Stromal cell of bone marrow (primary cell): ENCODE data around the gene NDUFA11.

Source experiments
- DNase-seq: peaks from one replicate; pipeline ENCODE4 v3.0.0-alpha.2; 2012; ENCODE audit warnings: low read depth

NDUFA11 gene

DNA sequence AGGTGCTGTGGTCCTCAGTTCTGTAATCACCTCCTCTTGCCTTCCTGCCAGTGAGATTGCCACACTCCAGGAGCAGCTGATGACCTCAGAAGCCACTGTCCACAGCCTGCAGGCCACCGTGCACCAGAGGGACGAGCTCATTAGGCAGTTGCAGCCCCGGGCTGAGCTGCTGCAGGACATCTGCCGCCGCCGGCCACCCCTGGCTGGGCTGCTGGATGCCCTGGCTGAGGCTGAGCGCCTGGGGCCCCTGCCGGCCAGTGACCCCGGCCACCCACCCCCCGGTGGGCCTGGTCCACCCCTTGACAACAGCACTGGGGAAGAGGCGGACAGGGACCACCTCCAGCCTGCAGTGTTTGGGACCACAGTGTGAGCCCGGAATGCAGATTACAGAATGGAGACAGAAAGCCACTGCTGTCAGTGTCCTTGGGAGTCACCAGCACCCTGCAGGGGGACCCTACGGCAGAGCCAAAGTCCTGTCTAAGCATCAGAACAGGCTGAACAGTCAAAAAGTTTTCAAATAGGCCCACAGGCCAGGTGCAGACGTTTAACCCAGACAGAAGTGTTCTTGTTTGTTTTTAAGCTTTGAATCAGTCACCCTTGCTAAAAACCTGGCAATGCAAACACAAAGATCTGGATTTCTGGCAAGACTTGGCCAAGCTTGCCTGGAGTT is 5.3 kb upstream of the NDUFA11 start:
- no peak for DNase-seq

DNA sequence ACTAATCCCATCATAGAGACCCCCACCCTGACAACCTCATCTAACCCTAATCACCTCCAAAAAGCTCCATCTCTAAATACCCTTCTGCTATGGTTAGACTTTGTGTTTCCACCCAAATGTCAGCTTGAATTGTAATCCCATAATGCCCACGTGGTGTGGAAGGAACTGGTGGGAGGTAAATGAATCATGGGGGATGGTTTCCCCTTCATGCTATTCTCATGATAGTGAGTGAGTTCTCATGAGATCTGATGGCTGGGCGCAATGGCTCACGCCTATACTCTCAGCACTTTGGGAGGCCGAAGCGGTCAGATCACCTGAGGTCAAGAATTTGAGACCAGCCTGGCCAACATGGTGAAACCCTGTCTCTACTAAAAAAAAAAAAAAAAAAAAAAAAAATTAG is 3.7 kb upstream of the NDUFA11 start:
- no peak for DNase-seq

DNA sequence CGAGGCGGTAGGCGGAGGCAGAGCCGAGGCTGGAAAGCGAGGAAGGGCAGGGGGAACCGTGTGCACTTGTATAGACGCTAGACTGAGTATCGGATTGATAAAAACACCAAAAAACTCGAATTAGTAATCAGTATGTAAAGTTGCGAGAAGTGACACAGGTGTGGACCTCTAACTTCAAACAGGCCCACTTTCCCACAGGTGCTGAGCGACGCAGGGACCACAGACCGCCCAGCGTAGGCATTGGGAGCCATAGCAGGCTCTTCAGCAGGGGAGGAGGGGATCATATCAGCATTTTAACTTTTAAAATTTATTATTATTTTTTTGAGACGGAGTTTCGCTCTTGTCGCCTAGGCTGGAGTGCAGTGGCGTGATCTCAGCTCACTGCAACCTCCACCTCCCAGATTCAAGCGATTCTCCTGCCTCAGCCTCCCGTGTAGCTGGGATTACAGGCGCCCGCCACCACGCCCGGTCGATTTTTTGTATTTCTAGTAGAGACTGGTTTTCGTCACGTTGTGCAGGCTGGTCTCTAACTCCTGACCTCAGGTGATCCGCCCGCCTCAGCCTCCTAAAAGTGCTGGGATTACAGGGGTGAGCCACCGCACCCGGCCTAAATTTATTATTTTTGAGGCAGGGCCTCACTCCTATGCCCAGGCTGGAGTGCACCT is 1.7 kb upstream of the NDUFA11 start:
- DNase-seq: no peak

DNA sequence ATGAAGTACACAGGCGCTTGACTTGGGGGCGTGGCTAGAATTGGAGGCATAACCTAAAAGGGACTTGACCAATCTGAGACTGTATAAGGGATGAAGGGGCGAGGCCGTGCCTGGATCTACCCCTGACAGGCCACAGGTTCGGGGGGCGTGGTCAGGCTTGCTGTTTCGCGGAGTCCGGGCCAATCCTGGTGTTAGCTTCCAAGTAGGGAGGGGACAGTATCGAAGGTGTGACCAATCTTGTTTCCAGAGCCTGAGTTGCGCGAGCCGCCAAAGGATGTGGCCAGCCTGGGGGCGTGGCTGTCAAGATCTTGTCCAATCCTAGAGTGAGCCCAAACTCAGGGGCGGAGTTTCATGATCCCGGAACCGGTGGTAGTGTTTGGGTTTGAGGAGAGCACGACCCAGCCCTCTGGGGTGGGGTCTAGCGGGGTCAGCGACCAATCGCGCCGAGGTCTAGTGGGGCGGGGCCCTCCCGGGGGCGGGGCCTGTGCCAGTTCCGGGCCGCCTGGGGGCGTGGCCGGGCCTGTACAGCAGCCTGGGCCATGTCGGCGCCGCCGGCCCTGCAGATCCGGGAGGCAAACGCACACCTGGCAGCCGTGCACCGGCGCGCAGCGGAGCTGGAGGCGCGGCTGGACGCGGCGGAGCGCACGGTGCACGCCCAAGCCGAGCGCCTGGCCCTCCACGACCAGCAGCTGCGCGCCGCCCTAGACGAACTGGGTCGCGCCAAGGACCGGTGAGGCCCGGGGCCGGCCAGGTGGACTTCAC is 943 bp upstream of the NDUFA11 start, which contains the start of gene VMAC:
TSS of gene VMAC (plus strand) at position 521 of the 762 bp plus-strand sequence. CDS start at position 540, 19 bp downstream.
- DNase-seq: peak; percentile 100

DNA sequence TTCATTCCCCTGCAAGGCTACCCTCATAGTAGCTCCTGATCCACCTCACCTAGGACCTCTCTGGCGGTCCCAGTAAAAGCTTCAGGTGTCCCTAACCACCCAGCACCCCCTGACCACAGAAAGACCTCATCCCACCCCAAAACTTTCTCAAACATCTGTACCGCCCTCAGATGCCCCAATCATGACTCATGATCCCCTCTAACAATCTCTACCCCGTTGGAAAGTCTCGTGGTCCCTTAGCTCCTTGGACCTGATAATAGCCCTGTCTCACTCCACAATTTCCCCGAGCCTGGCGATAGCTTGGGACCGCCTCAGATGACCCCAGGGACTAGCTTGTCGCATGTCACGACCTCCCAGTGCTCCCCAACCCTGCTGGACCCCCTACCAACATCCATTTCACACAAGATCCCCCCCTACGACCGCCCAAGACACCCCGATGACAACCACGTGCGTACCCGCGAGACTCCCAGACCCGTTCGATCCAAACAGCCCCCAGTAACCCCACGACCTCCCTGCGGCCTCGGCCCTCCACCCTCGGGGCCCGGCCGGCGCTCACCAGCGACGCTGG is 450 bp downstream of the NDUFA11 start:
- no peak for DNase-seq

DNA sequence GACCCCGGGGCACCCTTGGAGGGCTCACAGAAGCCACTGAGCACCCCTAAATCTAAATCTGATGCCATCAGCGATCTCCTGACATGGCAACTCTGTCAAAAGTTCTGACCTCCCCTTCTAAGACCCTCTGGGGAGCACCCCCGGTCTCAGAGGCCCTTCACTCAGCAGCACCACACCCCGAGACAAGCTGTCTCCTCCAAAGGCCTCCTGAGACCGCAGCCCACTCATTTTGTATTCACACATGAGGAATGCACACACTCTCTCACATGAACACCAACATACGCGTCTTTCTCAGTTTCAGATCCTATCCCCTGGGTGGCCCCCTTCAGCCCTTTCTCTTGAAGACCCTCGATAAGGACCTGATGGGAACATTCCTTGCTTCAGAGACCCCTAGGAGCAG is 2.6 kb downstream of the NDUFA11 start:
- DNase-seq: no peak

DNA sequence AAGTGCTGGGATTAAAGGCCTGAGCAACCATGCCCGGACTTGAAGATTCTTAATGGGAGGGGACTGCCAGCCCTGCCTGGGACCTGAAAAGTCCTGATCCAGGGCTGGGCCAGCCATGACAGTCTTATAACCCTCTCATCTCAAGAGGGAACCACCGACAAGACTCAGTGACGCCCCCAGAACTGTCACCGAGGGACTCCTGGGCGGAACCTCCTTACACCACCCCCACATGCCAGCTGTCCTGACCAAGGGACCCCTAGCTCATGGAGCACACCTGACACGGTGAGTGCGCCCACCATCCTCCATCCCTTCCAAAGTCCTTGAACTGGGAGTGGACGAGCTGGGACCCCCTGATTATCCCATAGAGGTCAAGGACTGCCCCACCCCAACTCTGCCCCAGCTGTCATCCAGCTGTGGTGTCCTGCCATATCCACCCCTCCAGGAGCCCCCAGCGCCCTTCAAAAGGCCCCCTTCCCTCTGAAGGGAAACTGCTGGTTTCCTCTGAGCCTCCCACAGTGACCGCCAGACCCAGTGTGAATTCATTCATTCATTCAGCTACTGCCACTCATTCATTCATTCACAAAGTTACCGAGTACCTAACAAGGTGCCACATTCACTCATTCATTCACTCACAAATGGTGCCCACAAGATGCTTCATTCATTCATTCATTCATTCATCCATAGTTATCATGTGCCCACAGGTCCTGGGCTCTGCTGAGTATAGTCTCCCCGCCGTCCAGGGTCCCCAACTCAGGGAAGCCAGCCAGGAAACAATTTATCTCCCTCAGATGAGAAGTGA is 3.7 kb downstream of the NDUFA11 start:
- DNase-seq: no peak

DNA sequence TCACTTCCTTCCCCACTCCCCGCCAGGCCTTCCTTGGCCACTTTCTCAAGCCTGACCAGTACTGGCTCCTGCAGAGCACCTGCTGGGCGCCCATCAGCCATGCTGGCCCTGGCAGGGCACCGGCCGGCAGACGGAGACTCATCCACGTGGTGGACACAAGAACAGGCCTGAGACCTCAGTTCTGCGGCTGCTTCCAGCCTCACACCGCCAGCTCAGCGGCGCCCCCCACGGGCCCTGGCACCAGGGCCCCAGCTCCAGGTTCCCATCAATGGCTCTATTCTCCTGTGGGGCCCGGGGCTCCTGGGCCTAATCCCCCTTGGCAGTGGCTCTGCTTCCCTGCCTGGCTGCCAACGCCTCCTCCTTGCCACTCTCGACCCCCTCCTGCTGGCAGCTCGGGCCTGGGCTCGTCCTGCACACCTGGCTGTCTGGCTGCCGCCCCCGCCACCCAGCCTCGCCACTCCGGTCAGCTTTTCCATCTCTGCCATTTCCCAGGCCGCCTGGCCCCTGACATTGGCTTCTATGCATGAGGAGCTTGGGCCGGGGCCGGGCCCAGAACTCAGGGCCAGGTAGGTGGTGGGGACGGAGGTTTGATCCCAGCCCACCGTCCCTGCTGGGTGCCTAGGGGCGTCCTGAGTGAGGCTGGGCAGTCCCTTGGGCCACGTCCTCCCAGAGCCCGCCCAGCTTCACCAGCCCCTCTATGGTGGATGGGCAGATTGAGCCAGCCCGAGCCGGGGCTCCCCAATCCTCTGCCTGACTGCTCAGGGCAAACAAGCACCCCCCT is 6.2 kb downstream of the NDUFA11 start:
- DNase-seq: no peak

DNA sequence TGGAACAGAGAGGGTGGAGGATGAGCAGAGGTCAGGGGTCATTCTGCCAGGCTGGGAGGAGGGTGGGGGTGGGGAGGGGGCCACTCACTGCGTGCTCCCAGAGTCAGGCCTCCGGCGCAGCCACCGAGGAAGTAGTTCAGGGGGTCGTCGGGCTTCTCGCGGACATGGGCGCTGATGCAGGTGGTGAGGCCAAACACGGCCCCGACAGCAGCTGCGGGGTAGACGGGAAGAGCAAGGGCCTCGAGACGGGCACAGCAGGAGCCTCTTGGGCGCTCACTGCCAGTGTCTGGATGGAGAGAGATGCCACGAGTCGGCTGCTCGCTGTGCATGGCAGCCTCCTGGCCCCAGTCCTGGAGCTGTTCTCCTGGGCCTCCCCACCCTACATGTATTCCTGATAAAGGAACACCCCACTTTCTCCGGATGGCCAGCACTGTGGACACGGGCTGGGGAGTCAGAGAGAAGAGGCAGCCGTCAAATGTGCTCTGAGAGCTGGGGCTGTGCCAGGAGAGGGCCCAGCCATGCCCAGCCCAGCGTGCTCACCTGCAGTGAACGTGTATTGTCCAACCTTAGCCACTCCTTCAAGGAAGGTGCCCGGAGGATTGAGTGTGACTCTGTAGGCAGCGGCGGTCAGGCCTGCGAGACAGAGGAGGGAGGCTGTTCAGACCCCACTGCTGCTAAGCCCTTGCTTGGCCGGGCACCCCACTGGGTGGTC is 7.1 kb downstream of the NDUFA11 start:
- no peak for DNase-seq

DNA sequence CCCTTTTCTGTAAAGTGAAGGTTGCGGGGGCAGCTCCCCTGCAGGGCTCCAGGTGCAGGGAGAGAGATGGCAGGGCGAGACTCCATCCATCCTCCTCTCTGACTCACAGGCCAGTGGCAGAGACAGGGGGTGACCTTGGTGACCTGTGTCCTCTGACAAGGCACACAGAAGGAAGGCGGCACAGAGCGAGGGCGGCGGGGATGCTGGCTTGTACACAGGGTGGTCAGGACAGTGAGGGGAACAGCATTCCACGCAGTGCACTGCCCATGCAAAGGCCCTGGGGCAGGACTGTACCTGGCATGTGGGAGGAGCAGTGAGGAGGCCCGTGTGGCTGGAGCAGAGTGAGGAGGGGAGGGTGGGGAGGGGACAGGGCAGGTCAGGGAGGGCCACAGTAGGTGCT is 7.7 kb downstream of the NDUFA11 start:
- no peak for DNase-seq

DNA sequence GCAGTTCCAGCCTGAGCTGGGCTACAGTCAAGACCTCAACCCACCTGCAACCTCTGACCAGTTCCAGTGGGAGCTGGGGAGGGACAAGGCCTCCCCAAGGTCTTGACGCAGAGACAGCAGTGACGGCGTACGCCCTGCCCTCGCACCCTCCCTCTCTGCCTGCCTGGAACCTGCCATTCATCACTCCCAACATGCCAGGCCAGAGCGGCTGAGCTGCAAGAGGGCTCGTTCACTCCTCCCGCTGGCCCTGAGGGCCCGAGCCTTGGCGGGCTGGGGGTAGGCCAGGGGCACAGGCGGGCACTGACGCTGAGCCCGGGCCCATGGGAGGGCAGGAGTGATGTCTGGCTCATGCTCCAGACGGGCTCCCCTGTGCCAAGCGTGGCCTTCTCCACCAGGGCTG is 8.2 kb downstream of the NDUFA11 start:
- DNase-seq: no peak

DNA sequence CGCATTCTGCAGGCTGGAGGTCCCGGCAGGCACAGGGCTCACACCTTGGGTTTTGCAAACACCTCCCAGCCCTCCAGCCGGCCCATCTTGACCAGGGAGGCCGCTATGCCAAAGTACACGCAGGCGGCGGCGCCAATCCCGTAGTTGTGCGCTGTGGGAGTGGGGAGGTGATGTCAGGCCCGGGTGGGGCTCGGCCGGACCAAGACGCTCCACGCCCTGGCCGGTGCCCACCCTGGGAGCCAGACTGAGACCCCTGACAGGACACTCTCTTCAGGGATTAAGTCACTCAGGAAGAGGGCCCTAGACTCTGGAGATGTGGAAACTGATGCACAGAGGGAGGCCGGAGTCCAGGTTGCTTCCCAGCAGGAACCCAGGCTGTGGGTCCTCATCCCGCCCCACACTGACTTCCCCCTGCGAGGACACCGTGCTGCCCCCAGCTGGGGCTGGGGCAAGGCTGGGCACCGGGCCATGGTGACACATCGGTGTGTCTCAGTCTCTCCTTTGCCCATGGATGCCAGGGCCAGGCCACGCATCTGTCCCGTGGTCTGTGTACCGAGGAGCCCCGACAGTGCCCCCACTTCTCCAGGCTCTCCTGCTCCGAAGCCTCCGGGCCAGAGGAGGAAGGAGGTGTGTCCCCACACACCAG is 8.8 kb downstream of the NDUFA11 start:
- no peak for DNase-seq

DNA sequence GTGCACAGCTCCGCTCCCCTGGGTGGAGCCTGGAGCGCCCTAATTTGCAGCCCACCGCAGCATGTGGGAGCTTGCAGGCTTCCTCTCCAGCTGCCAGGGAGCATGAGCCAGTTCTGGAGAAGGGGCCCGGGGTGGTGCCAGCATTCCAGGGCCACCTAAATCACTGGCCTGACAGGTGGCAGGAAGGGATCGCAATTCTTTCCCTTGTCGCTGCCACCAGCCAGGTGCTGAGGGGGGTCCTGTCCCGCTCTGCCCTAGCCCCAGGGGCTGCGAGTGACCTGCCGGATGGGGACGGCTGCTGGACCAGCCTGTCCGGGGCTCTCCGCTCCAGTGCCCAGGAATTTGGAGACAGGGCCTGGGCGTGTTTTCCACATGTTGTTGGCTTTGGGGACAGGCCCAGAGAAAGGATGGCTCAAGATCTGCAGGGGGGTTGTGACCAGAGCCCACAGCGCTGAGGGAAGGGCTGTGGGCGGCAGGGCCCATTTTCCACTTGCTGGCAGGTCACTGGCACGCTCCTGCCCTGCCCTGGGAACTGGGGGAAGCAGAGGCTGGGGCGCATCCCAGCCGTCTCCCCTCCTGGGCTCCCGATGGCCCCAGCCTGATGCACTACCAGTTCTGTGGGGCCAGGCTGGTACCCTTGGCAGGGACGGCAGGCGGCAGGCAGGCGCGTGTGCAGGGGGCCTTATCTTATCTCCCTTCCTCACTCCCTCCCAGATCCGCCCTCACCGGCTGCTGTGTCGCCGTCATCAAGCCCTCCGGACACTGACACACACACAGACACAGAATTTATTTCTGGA is 9.5 kb downstream of the NDUFA11 start:
- no peak for DNase-seq

DNA sequence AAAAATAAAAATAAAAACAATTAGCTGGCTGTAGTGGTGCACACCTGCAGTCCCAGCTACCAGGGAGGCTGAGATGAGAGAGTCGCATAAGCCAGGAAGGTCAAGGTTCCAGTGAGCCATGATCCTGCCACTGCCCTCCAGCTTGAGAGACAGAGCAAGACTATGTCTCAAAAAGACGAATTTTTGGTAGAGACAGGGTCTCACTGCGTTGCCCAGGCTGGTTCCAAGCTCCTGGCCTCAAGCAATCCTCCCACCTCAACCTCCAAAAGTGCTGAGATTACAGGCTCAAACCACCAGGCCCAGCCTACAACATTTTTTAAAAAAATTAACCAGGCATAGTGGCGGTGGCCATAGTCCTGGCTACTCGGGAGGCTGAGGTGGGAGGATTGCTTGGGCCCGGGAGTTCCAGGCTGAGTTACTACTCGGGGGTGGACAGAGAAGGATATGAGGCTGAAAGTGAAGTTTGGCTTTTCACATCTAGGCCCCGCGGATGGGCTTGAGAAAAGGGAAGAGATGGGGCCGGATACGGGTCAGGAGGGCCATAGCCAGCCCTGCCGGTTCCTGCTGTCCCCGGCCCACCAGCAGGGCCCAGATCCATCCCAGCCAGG is 10.2 kb downstream of the NDUFA11 start:
- DNase-seq: no peak

DNA sequence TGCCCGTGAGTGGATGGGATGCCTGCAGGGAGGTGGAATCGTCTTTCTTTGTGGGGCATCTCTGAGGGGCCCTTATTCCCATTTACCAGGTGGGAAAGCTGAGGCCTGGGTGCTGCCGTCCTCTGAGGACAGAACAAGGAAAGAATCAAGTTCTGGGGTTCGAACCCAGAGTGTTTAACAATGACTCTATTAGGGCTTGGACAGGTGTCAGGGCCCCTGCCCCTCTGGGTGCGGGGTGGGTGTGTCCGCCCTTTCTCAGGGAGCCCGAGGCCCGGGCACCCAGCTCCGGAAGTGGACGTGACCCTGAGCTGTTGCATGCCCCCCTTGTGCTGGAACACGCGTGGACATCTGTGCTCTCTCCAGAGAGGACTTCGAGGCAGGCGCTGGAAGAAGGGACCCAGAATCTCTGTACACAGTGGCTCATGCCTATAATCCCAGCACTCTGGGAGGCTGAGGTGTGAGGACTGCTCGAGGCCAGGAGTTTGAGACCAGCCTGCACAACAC is 10.8 kb downstream of the NDUFA11 start:
- DNase-seq: no peak

DNA sequence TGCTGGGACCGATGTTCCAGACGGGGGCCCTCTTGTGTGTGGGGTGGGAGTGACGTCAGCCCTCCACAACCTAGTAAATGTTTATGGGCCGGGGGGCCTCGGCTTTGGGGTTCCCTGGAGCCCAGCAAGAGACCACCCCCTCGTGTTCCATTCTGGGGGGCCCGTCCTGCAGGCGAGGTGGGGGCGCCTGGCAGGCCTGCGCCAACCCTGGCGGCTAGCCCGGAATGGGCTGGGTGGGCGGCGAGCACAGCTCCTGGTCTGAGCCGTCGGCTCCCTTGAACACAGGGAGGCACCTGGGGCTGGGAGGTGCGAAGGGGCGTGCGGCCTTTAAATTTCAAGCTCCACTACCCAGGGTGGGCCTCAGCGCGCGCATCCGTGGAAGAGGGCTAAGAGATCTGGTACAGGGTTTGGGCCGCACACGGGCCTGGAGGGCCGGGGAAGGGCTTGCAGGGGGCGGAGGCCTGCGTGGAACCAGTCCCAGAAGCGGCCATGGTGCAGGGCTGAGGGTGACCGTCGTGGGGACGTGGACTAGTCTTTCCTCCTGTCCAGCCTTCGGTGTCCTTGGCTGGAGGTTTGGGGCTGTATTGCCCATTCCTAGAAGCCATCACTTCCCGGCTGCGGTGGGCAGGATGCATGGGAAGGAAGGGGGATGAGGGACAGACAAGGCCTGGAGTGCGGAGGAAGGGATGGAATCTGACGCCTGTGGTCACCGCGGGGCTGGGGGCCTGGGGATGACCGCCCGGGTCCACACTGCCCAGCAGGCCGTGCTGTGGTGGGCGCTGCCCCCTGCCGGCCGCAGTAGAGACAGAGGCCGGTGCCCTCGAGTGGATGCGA is 11.4 kb downstream of the NDUFA11 start:
- peak; percentile 6 for DNase-seq

DNA sequence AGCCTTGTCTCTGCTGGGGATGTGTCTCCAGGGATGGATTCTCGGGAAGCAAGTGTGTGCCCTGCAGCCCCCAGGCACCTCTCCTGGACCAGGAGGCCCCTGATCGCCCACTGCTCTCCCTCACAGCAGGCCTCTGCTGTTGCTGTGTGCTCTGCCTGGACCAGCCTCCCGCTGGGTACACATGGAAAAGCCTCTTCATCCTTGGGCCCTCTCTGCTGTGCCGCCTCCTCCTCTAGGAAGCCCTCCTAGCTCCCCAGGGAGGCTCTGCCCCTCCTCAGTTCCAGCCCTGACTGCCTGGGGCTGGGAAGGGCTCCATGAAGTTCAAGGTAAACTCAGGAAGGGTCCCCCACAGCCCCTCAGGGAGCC is 12.0 kb downstream of the NDUFA11 start:
- DNase-seq: no peak

DNA sequence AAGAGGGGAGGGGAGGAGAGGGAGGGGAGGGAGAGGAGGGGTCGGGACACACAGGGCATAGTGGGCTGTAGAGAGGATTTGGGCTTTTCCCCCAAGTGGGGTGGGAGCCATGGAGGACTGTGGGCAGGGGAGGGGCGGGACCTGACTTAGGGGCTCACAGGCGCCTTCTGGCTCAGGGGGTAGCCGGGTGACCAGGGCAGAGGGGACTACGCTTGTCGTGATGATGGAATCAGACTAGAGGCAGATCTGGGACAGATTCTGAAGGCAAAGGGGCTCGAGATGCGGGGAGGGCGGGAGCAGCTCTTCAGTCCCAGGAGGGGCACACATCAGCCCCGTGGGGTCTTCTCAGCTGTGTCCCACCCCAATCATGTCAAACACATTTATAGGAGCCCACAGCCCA is 13.5 kb downstream of the NDUFA11 start:
- no peak for DNase-seq
